Smooth muscle cell (in vitro differentiated cells): ENCODE data around the gene GPC5. TPM values are rescaled to one million over a fixed set of nuclear protein-coding genes. Genes with fewer than 3 reads are reported as not detected.

ENCODE experiments used
- DNase-seq: peaks from one replicate; lab custom pipeline; 2025; ENCODE audit not compliant: unreplicated experiment; lab: John Stamatoyannopoulos, UW
- H2AFZ ChIP-seq: fragments of 200-600 bp; sonication (generic); 2 replicates; pipeline ENCODE4 v1.6.0; 2016; ENCODE audit warnings: antibody characterized with exemption, low read depth, mild to moderate bottlenecking
- H3F3A ChIP-seq: fragments of 200-600 bp; sonication (generic); 2 replicates; pipeline ENCODE4 v1.6.0; 2017; ENCODE audit warnings: antibody characterized with exemption, low read depth
- H3K27ac ChIP-seq: fragments of 200-600 bp; sonication (generic); 2 replicates; pipeline ENCODE4 v1.5.1; 2016; ENCODE audit warnings: low read depth, mild to moderate bottlenecking
- H3K27me3 ChIP-seq: fragments of 200-600 bp; sonication (generic); 2 replicates; pipeline ENCODE4 v1.6.1; 2016; ENCODE audit warnings: low read depth, mild to moderate bottlenecking
- H3K36me3 ChIP-seq: fragments of 200-600 bp; sonication (generic); 2 replicates; pipeline ENCODE4 v1.5.1; 2016; ENCODE audit warnings: low read depth
- H3K4me1 ChIP-seq: fragments of 200-600 bp; sonication (generic); 2 replicates; pipeline ENCODE4 v1.5.1; 2016; ENCODE audit warnings: low read depth
- H3K4me2 ChIP-seq: fragments of 200-600 bp; sonication (generic); 2 replicates; pipeline ENCODE4 v1.6.0; 2016; ENCODE audit warnings: mild to moderate bottlenecking
- H3K4me3 ChIP-seq: fragments of 200-600 bp; sonication (generic); 2 replicates; pipeline ENCODE4 v1.5.1; 2016; ENCODE audit warnings: mild to moderate bottlenecking
- H3K79me2 ChIP-seq: fragments of 200-600 bp; sonication (generic); 2 replicates; pipeline ENCODE4 v1.6.0; 2016; ENCODE audit warnings: low read depth, mild to moderate bottlenecking
- H3K9ac ChIP-seq: fragments of 200-600 bp; sonication (generic); 2 replicates; pipeline ENCODE4 v1.6.0; 2016; ENCODE audit warnings: low read depth
- H3K9me3 ChIP-seq: fragments of 200-600 bp; sonication (generic); replicated peaks from 2 replicates; pipeline ENCODE4 v1.5.1; 2016; ENCODE audit warnings: low read depth
- H4K20me1 ChIP-seq: fragments of 200-600 bp; sonication (generic); 2 replicates; pipeline ENCODE4 v1.6.0; 2016; ENCODE audit warnings: low read depth
- WGBS: methylation state at CpG from one replicate; pipeline ENCODE4 v1.1.7; 2016; ENCODE audit warnings: low lambda C conversion rate; 5-methylcytosine and 5-hydroxymethylcytosine counted together
- polyA plus RNA-seq: library from polyadenylated mRNA; unstranded; fragments of >200 nt; fragmentation: Nextera tagmentation; extraction: Ambion mirVana; gene quantifications from 2 replicates; pipeline ENCODE4 v1.2.1, GENCODE V29; 2016
- total RNA-seq: library from RNA; depleted of rRNA; stranded (reverse); fragments of >200 nt; gene quantifications from 2 replicates; pipeline ENCODE4 v1.2.3, GENCODE V29; 2014
- TF ChIP-seq, protein P1 (sequence below): fragments of 200-600 bp; sonication (generic); IDR thresholded peaks from 2 replicates; pipeline ENCODE4 v1.5.1; 2017; ENCODE audit warnings: borderline replicate concordance, mild to moderate bottlenecking, antibody characterized with exemption; ENCODE audit not compliant: insufficient read depth, poor library complexity, severe bottlenecking

GPC5 gene
- total and polyA plus RNA-seq, 2 experiments from 2014 or later, result 0.99 to 1.0 TPM

DNA sequence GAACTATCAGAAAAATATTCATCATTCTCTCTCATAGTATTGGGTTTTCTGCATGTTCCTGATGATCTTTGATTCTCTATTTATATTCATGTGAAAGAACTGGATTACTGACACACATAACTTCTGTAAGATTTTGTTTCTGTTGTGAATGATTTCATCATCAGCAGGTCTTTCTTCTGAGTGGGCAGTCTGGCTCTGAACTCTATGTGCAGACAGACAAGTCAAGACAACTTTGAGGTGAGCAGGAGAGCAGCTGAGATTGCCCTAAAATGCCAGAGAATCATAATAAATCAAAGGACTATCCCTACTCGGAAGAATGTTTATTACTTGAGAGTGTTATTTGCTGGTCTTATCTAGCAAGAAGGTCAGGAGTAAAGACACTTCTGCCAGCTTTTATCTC is 1176.1 kb downstream of the GPC5 start:
- TF ChIP-seq, protein P1, sequence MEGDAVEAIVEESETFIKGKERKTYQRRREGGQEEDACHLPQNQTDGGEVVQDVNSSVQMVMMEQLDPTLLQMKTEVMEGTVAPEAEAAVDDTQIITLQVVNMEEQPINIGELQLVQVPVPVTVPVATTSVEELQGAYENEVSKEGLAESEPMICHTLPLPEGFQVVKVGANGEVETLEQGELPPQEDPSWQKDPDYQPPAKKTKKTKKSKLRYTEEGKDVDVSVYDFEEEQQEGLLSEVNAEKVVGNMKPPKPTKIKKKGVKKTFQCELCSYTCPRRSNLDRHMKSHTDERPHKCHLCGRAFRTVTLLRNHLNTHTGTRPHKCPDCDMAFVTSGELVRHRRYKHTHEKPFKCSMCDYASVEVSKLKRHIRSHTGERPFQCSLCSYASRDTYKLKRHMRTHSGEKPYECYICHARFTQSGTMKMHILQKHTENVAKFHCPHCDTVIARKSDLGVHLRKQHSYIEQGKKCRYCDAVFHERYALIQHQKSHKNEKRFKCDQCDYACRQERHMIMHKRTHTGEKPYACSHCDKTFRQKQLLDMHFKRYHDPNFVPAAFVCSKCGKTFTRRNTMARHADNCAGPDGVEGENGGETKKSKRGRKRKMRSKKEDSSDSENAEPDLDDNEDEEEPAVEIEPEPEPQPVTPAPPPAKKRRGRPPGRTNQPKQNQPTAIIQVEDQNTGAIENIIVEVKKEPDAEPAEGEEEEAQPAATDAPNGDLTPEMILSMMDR, result no peak
- H3K36me3 ChIP-seq, result no peaks in the 10 kb centered on the region
- no peak overlapping the region for H3K4me2 ChIP-seq
- no peaks in the 10 kb centered on the region for H3F3A ChIP-seq
- no peaks in the 10 kb centered on the region for H3K4me1 ChIP-seq
- H4K20me1 ChIP-seq, result no peaks in the 10 kb centered on the region
- no peak for DNase-seq
- H2AFZ ChIP-seq, result no peak overlapping the region
- H3K27ac ChIP-seq, result no peak overlapping the region
- H3K9ac ChIP-seq, result no peak overlapping the region
- no peaks in the 10 kb centered on the region for H3K27me3 ChIP-seq
- H3K4me3 ChIP-seq, result no peak overlapping the region
- 25% methylated on average over 1 of the region's 1 CpG for WGBS
- no peaks in the 10 kb centered on the region for H3K9me3 ChIP-seq
- H3K79me2 ChIP-seq, result no peaks in the 10 kb centered on the region

DNA sequence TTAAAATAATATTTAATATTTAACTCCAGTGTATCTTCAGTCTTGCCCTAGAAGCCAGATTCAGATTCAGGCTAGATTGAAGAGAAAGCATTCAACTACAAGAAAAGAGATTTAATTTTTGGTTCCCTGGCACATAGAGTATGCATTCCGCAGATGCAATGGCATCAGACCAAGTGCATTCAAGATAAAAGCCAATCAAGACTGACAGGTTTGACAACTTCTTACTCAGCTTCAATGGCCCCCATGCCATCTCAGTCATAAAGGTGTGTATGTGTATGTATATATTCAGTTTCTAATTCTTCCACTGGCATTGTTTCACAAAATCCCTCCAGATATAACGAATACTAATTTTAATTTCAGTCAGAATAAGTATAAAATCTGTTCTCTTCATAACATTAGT is 1177.4 kb downstream of the GPC5 start:
- H3F3A ChIP-seq, result no peaks in the 10 kb centered on the region
- no peak overlapping the region for H3K27ac ChIP-seq
- H4K20me1 ChIP-seq, result no peaks in the 10 kb centered on the region
- no peak overlapping the region for H3K9ac ChIP-seq
- no peaks in the 10 kb centered on the region for H3K9me3 ChIP-seq
- H3K36me3 ChIP-seq, result no peaks in the 10 kb centered on the region
- no peak overlapping the region for H3K4me3 ChIP-seq
- TF ChIP-seq, protein P1, result no peak
- no peaks in the 10 kb centered on the region for H3K27me3 ChIP-seq
- WGBS, result 92% methylated on average over 2 of the region's 2 CpGs
- no peaks in the 10 kb centered on the region for H3K4me1 ChIP-seq
- H3K79me2 ChIP-seq, result no peaks in the 10 kb centered on the region
- DNase-seq, result no peak
- no peak overlapping the region for H3K4me2 ChIP-seq
- H2AFZ ChIP-seq, result no peak overlapping the region

DNA sequence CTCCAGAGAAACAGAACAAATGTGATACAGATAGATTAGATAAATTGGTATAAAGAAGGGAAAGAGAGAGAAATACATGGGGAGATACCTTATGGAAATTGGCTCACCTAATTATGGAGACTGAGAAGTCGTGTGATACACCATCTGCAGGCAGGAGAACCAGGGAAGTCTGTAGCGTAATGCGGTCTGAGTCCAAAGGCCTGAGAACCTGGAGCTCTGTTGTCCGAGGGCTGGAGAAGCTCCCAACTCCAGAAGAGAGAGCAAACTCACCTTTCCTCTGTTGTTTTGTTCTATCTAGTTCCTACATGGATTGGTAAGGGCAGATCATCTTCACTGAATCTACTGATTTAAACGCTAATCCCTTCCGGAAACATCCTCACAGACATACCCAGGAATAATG is 1179.9 kb downstream of the GPC5 start:
- H3K27me3 ChIP-seq, result no peaks in the 10 kb centered on the region
- TF ChIP-seq, protein P1, result no peak
- H4K20me1 ChIP-seq, result no peaks in the 10 kb centered on the region
- H3K9me3 ChIP-seq, result no peaks in the 10 kb centered on the region
- no peak for DNase-seq
- H3K79me2 ChIP-seq, result no peaks in the 10 kb centered on the region
- H2AFZ ChIP-seq, result no peak overlapping the region
- no peak overlapping the region for H3K9ac ChIP-seq
- H3F3A ChIP-seq, result no peaks in the 10 kb centered on the region
- H3K4me2 ChIP-seq, result no peak overlapping the region
- H3K27ac ChIP-seq, result no peak overlapping the region
- WGBS, result 92% methylated on average over 6 of the region's 6 CpGs
- no peaks in the 10 kb centered on the region for H3K36me3 ChIP-seq
- H3K4me1 ChIP-seq, result no peaks in the 10 kb centered on the region
- no peak overlapping the region for H3K4me3 ChIP-seq

DNA sequence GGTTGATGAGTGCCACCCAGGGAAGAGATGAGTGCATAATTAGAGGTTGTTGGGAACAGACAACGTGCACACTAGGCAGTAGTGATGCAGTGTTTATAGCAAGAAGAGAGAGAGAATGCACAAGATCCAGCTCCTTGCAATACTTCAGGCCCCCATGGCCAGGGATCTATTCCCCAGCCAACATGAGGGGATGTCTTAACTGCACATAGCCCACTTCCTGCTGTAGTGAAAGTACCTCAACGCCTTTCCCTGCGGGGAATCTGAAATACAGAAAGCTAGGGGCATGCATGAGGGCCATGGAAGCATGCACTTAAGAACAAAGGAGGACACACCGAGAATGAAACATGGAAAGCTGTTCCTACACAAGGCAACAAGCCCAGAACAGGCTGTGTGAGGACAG is 1191.5 kb downstream of the GPC5 start:
- Histone ChIP-seq H3K27me3 (no peaks in the 10 kb centered on the region), H4K20me1 (no peaks in the 10 kb centered on the region), H3K36me3 (no peaks in the 10 kb centered on the region), H3K9ac (no peak overlapping the region), H3K4me3 (no peak overlapping the region), H3K79me2 (no peaks in the 10 kb centered on the region), H3K4me1 (no peaks in the 10 kb centered on the region), H3F3A (no peaks in the 10 kb centered on the region), H3K4me2 (no peak overlapping the region), H2AFZ (no peak overlapping the region), H3K27ac (no peak overlapping the region), H3K9me3 (no peaks in the 10 kb centered on the region)
- TF ChIP-seq, protein P1, result no peak
- no peak for DNase-seq
- WGBS, result 91% methylated on average over 4 of the region's 4 CpGs
